Panc1 (cell line): ENCODE data around the gene CLIC1. TPM values are rescaled to one million over a fixed set of nuclear protein-coding genes. Genes with fewer than 3 reads are reported as not detected.

Experiments used
- ATAC-seq: fragments of 200-7000 bp; cut with Tn5 transposase; 2 replicates; pipeline ENCODE4 v1.9.1; 2020; ENCODE audit warnings: mild to moderate bottlenecking, moderate library complexity
- BruUV-seq: library from RNA; stranded (reverse); fragments of 400-500 nt; replicated peaks from 2 replicates; lab custom pipeline; 2021; lab: Mats Ljungman, UMichigan
- CTCF ChIA-PET: fragments of 300-600 bp; sonication (Branson Sonifier 250); formaldehyde crosslinking; loops from one replicate; lab custom pipeline; 2022; ENCODE audit warnings: antibody characterized with exemption; lab: Charles Lee
- POLR2A ChIA-PET: fragments of 300-600 bp; sonication (Branson Sonifier 250); formaldehyde crosslinking; loops from one replicate; lab custom pipeline; 2022; ENCODE audit warnings: antibody characterized with exemption; lab: Charles Lee
- DNase-seq: peaks from one replicate; pipeline ENCODE4 v3.0.0-alpha.2; 2010; ENCODE audit warnings: low read depth, low spot score
- H3K27ac ChIP-seq: 2 replicates; pipeline ENCODE4 v1.5.1; 2011; ENCODE audit warnings: mild to moderate bottlenecking, low read length, inconsistent platforms
- H3K27me3 ChIP-seq: fragments of 200-500 bp; sonication (Bioruptor generic); 2 replicates; pipeline ENCODE4 v1.6.0; 2014; ENCODE audit warnings: low read length, inconsistent platforms; ENCODE audit not compliant: control insufficient read depth, insufficient read depth
- H3K36me3 ChIP-seq: fragments of 200-500 bp; sonication (Bioruptor generic); 2 replicates; pipeline ENCODE4 v1.5.1; 2014; ENCODE audit warnings: inconsistent platforms, mild to moderate bottlenecking, low read length, moderate library complexity; ENCODE audit not compliant: control insufficient read depth, insufficient read depth
- H3K4me1 ChIP-seq: 2 replicates; pipeline ENCODE4 v1.5.1; 2011; ENCODE audit warnings: inconsistent platforms, mild to moderate bottlenecking, low read length, moderate library complexity; ENCODE audit not compliant: control insufficient read depth, insufficient read depth
- H3K4me3 ChIP-seq, 2 experiments: 2 replicates each; pipeline ENCODE4 v1.5.1; 2011 to 2012; ENCODE audit warnings: low read depth in 2 of 2, low read length in 2 of 2, mild to moderate bottlenecking in 2 of 2, inconsistent platforms in 1 of 2, moderate library complexity in 1 of 2
- H3K9me3 ChIP-seq: fragments of 200-500 bp; sonication (Bioruptor generic); 2 replicates; pipeline ENCODE4 v1.5.1; 2014; ENCODE audit warnings: low read depth, mild to moderate bottlenecking, inconsistent platforms, low read length, moderate library complexity; ENCODE audit not compliant: control insufficient read depth, insufficient read depth
- CTCF ChIP-seq: fragments of 450-650 bp; IDR thresholded peaks from 2 replicates; pipeline ENCODE4 v1.5.1; 2017; ENCODE audit warnings: mild to moderate bottlenecking
- POLR2AphosphoS5 ChIP-seq: IDR thresholded peaks from 2 replicates; pipeline ENCODE4 v1.6.1; 2012; ENCODE audit warnings: mild to moderate bottlenecking, low read depth, low read length, moderate library complexity
- REST ChIP-seq, 2 experiments: IDR thresholded peaks; 2 replicates each; pipeline ENCODE4 v1.6.1; 2011 to 2012; ENCODE audit warnings: low read depth in 2 of 2, control low read depth in 1 of 2, low read length in 1 of 2, mild to moderate bottlenecking in 1 of 2, moderate library complexity in 1 of 2; ENCODE audit not compliant: insufficient read depth in 1 of 2
- SIN3A ChIP-seq: IDR thresholded peaks from 2 replicates; pipeline ENCODE4 v1.6.1; 2012; ENCODE audit warnings: low read depth, mild to moderate bottlenecking, low read length, moderate library complexity, borderline replicate concordance; ENCODE audit not compliant: insufficient read depth
- TCF7L2 ChIP-seq: IDR thresholded peaks from 2 replicates; pipeline ENCODE4 v1.6.1; 2011; ENCODE audit warnings: mild to moderate bottlenecking, low read depth, low read length, inconsistent platforms
- in situ Hi-C: cut with HindIII; loops from 2 replicates; pipeline ENCODE4 v1.10.0; 2016; ENCODE audit warnings: low sequenced_read_pairs, low pct_unique_long_range_greater_than_20kb
- intact Hi-C: fragments of 100-400 bp; cut with micrococcal nuclease; formaldehyde crosslinking; loops from one replicate; pipeline ENCODE4 v1.10.0; 2022; ENCODE audit not compliant: unreplicated experiment
- total RNA-seq: library from RNA; stranded (reverse); gene quantifications from one replicate; pipeline ENCODE4 v1.2.1, GENCODE V29; 2021; ENCODE audit not compliant: unreplicated experiment

CLIC1 gene
- total RNA-seq, 1 experiment from 2014 or later = 583 TPM

GRCh38 chr6:31690231-31691077 is 45.9 kb downstream of the CLIC1 start:
- Histone ChIP-seq H3K9me3 (no peaks in the 10 kb centered on the region), H3K4me3 (no peak overlapping the region), H3K4me1 (no peaks in the 10 kb centered on the region), H3K27ac (no peak overlapping the region), H3K27me3 (no peaks in the 10 kb centered on the region), H3K36me3 (0 out of 2 replicates have a peak, but pooled peaks cover 5% of the 10 kb centered on the region)
- TF ChIP-seq SIN3A = no peak
- no peak for TF ChIP-seq POLR2AphosphoS5
- no peak for TF ChIP-seq TCF7L2
- TF ChIP-seq CTCF = no peak
- TF ChIP-seq REST (IDR thresholded peaks at IDR 0.05; ENCODE audit: insufficient read depth in 1 of 2, low read depth in 2 of 2, low read length in 1 of 2) = no peak
- no peak for DNase-seq
- ChIA-PET POLR2A (interaction anchor here (0.6 to 0.7 kb wide), 3 partner anchors 29 to 116 kb away, joined by 3 to 11 read pairs (median 6); partner anchors contain the start of gene LSM2), CTCF (no interaction called here)
- BruUV-seq = no TSS peak
- intact Hi-C loops (no loop called here), in situ Hi-C loops (no loop called here)
- ATAC-seq = no peak

GRCh38 chr6:31689249-31690110 is 46.9 kb downstream of the CLIC1 start:
- H3K36me3 ChIP-seq = 0 out of 2 replicates have a peak, but pooled peaks cover 5% of the 10 kb centered on the region
- no peak for DNase-seq

More at GRCh38 chr6:31689249-31690110, 46.9 kb downstream of the CLIC1 start:
- Histone ChIP-seq H3K9me3 (no peaks in the 10 kb centered on the region), H3K4me3 (no peak overlapping the region), H3K27ac (no peak overlapping the region), H3K27me3 (no peaks in the 10 kb centered on the region), H3K4me1 (no peaks in the 10 kb centered on the region)
- ChIA-PET CTCF (no interaction called here), POLR2A (interaction anchor here (0.7 kb wide), 1 partner anchor 38 kb away, joined by 3 read pairs; no protein-coding TSS in a partner anchor)
- in situ Hi-C loops = no loop called here
- ATAC-seq = no peak
- BruUV-seq = no TSS peak
- no peak for TF ChIP-seq REST (IDR thresholded peaks at IDR 0.05; ENCODE audit: insufficient read depth in 1 of 2, low read depth in 2 of 2, low read length in 1 of 2)
- TF ChIP-seq SIN3A = no peak
- TF ChIP-seq POLR2AphosphoS5 = no peak
- no peak; the same call in 1 of the 2 replicates for TF ChIP-seq CTCF
- no peak for TF ChIP-seq TCF7L2
- intact Hi-C loops = no loop called here
